HEK293T (cell line): Measurements from ENCODE around the gene KIZ.

Experiments
- CTCF ChIA-PET: fragments of 350-600 bp; formaldehyde crosslinking; extraction: SDS; loops from one replicate; lab custom pipeline; 2021; ENCODE audit warnings: antibody characterized with exemption, inconsistent platforms; lab: Yijun Ruan, JAX
- POLR2A ChIA-PET: fragments of 350-600 bp; formaldehyde crosslinking; extraction: SDS; loops from one replicate; lab custom pipeline; 2020; ENCODE audit warnings: antibody characterized with exemption, inconsistent platforms; lab: Yijun Ruan, JAX
- DNase-seq: peaks from one replicate; pipeline ENCODE4 v3.0.0; 2012; ENCODE audit warnings: mixed read lengths; ENCODE audit errors: extremely low spot score
- ARNT ChIP-seq: fragments of 450-650 bp; IDR thresholded peaks from 2 replicates; pipeline ENCODE4 v1.6.1; 2017; ENCODE audit warnings: mild to moderate bottlenecking
- BHLHE40 ChIP-seq: fragments of 450-650 bp; IDR thresholded peaks from 2 replicates; pipeline ENCODE4 v1.6.1; 2016; ENCODE audit warnings: mild to moderate bottlenecking, moderate library complexity, borderline replicate concordance
- CTBP1 ChIP-seq: fragments of 450-650 bp; IDR thresholded peaks from 2 replicates; pipeline ENCODE4 v1.6.1; 2016; ENCODE audit warnings: borderline replicate concordance
- ELF4 ChIP-seq: fragments of 450-650 bp; IDR thresholded peaks from 2 replicates; pipeline ENCODE4 v1.6.1; 2017; ENCODE audit warnings: antibody characterized with exemption
- FOXA1 ChIP-seq: fragments of 450-650 bp; IDR thresholded peaks from 2 replicates; pipeline ENCODE4 v1.6.1; 2016; ENCODE audit warnings: mild to moderate bottlenecking
- FOXK2 ChIP-seq: fragments of 450-650 bp; IDR thresholded peaks from 2 replicates; pipeline ENCODE4 v1.6.1; 2016; ENCODE audit warnings: mild to moderate bottlenecking
- FOXM1 ChIP-seq: fragments of 450-650 bp; IDR thresholded peaks from 2 replicates; pipeline ENCODE4 v1.6.1; 2017; ENCODE audit warnings: mild to moderate bottlenecking, borderline replicate concordance
- HDGF ChIP-seq: fragments of 450-650 bp; IDR thresholded peaks from 2 replicates; pipeline ENCODE4 v1.6.1; 2017; ENCODE audit warnings: antibody characterized with exemption, borderline replicate concordance
- L3MBTL2 ChIP-seq: fragments of 450-650 bp; conservative IDR thresholded peaks from 2 replicates; pipeline ENCODE4 v1.6.1; 2016; ENCODE audit warnings: mild to moderate bottlenecking
- LEF1 ChIP-seq: fragments of 450-650 bp; IDR thresholded peaks from 2 replicates; pipeline ENCODE4 v1.6.1; 2017; ENCODE audit warnings: mild to moderate bottlenecking, borderline replicate concordance
- NFRKB ChIP-seq: fragments of 450-650 bp; IDR thresholded peaks from 2 replicates; pipeline ENCODE4 v1.6.1; 2016; ENCODE audit warnings: mild to moderate bottlenecking, moderate library complexity
- SP1 ChIP-seq: fragments of 450-650 bp; IDR thresholded peaks from 2 replicates; pipeline ENCODE4 v1.6.1; 2017
- SUZ12 ChIP-seq: fragments of 450-650 bp; IDR thresholded peaks from 2 replicates; pipeline ENCODE4 v1.6.1; 2016; ENCODE audit warnings: mild to moderate bottlenecking
- TARDBP ChIP-seq: fragments of 450-650 bp; IDR thresholded peaks from 2 replicates; pipeline ENCODE4 v1.6.1; 2016
- ZNF384 ChIP-seq: fragments of 450-650 bp; IDR thresholded peaks from 2 replicates; pipeline ENCODE4 v1.6.1; 2016
- TF ChIP-seq, protein P1 (sequence below): fragments of 450-650 bp; IDR thresholded peaks from 2 replicates; pipeline ENCODE4 v1.6.1; 2016

The KIZ gene

GRCh38 chr20:21291026-21291425 is 165.1 kb downstream of the KIZ start:
- DNase-seq = no peak
- POLR2A ChIA-PET = no interaction called here
- CTCF ChIA-PET = no interaction called here
- TF ChIP-seq, protein P1, sequence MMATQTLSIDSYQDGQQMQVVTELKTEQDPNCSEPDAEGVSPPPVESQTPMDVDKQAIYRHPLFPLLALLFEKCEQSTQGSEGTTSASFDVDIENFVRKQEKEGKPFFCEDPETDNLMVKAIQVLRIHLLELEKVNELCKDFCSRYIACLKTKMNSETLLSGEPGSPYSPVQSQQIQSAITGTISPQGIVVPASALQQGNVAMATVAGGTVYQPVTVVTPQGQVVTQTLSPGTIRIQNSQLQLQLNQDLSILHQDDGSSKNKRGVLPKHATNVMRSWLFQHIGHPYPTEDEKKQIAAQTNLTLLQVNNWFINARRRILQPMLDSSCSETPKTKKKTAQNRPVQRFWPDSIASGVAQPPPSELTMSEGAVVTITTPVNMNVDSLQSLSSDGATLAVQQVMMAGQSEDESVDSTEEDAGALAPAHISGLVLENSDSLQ = no peak
- no peak for TF ChIP-seq ZNF384
- no peak for TF ChIP-seq TARDBP
- no peak for TF ChIP-seq CTBP1
- no peak for TF ChIP-seq SUZ12
- TF ChIP-seq NFRKB = no peak
- no peak for TF ChIP-seq ARNT

GRCh38 chr20:21294755-21295154 is 168.9 kb downstream of the KIZ start:
- TF ChIP-seq HDGF (no peak), CTBP1 (no peak), FOXK2 (no peak), NFRKB (no peak), BHLHE40 (no peak), SUZ12 (no peak), ELF4 (no peak), L3MBTL2 (no peak), ZNF384 (no peak), TARDBP (no peak), FOXA1 (no peak), ARNT (no peak), FOXM1 (no peak), SP1 (no peak), LEF1 (no peak)
- TF ChIP-seq, protein P1 = no peak
- ChIA-PET POLR2A (no interaction called here), CTCF (no interaction called here)
- DNase-seq = no peak
